ENCODE results near the gene OR51A7.
"Not testable (repeated sequence)": the region's sequence is repeated elsewhere in the genome, so short reads cannot be mapped to it uniquely, and the experiment has no call there.

GRCh38 chr11:4854286-4854685, 49.3 kb upstream of the OR51A7 start:
- TF ChIP-seq, protein P1, sequence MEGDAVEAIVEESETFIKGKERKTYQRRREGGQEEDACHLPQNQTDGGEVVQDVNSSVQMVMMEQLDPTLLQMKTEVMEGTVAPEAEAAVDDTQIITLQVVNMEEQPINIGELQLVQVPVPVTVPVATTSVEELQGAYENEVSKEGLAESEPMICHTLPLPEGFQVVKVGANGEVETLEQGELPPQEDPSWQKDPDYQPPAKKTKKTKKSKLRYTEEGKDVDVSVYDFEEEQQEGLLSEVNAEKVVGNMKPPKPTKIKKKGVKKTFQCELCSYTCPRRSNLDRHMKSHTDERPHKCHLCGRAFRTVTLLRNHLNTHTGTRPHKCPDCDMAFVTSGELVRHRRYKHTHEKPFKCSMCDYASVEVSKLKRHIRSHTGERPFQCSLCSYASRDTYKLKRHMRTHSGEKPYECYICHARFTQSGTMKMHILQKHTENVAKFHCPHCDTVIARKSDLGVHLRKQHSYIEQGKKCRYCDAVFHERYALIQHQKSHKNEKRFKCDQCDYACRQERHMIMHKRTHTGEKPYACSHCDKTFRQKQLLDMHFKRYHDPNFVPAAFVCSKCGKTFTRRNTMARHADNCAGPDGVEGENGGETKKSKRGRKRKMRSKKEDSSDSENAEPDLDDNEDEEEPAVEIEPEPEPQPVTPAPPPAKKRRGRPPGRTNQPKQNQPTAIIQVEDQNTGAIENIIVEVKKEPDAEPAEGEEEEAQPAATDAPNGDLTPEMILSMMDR (IDR thresholded peaks at IDR 0.05): not testable (repeated sequence)
- not testable (repeated sequence) for TF ChIP-seq POLR2A (IDR thresholded peaks at IDR 0.05)

Data from vagina (tissue), 2 donors.